Astrocyte (in vitro differentiated cells and primary cell): ENCODE measurements around the gene ATG13. TPM values are rescaled to one million over a fixed set of nuclear protein-coding genes. Genes with fewer than 3 reads are reported as not detected.

Source experiments
- DNase-seq: peaks from one replicate; pipeline ENCODE4 v3.0.0-alpha.2; 2010; ENCODE audit warnings: low read depth
- FAIRE-seq: peaks from 2 replicates; lab custom pipeline; 2011; peaks lifted over from hg19 to GRCh38; lab: Jason Lieb, UNC
- H2AFZ ChIP-seq: 2 replicates; pipeline ENCODE4 v1.6.0; 2012; ENCODE audit warnings: low read depth, low read length, inconsistent platforms
- H3K27ac ChIP-seq: 2 replicates; pipeline ENCODE4 v1.5.1; 2011; ENCODE audit warnings: low read depth, low read length, inconsistent platforms
- H3K27me3 ChIP-seq: 2 replicates; pipeline ENCODE4 v1.6.0; 2011; ENCODE audit warnings: low read length, inconsistent platforms; ENCODE audit not compliant: insufficient read depth
- H3K36me3 ChIP-seq: 2 replicates; pipeline ENCODE4 v1.5.1; 2011; ENCODE audit warnings: low read length, inconsistent platforms; ENCODE audit not compliant: insufficient read depth
- H3K4me1 ChIP-seq: 2 replicates; pipeline ENCODE4 v1.5.1; 2011; ENCODE audit warnings: low read length, inconsistent platforms; ENCODE audit not compliant: insufficient read depth
- H3K4me2 ChIP-seq: 2 replicates; pipeline ENCODE4 v1.6.0; 2012; ENCODE audit warnings: low read length, inconsistent platforms
- H3K4me3 ChIP-seq: 2 replicates; pipeline ENCODE4 v1.5.1; 2011; ENCODE audit warnings: low read depth, mild to moderate bottlenecking, low read length, inconsistent platforms; ENCODE audit not compliant: insufficient read depth
- H3K79me2 ChIP-seq: 2 replicates; pipeline ENCODE4 v1.6.0; 2012; ENCODE audit warnings: mild to moderate bottlenecking, low read length, inconsistent platforms; ENCODE audit not compliant: insufficient read depth
- H3K9ac ChIP-seq: 2 replicates; pipeline ENCODE4 v1.6.0; 2012; ENCODE audit warnings: mild to moderate bottlenecking, low read length, inconsistent platforms
- H3K9me3 ChIP-seq: 2 replicates; pipeline ENCODE4 v1.5.1; 2012; ENCODE audit warnings: low read depth, mild to moderate bottlenecking, low read length, inconsistent platforms; ENCODE audit not compliant: insufficient read depth
- H4K20me1 ChIP-seq: 2 replicates; pipeline ENCODE4 v1.6.0; 2012; ENCODE audit warnings: low read length, inconsistent platforms; ENCODE audit not compliant: insufficient read depth
- H3K27ac Mint-ChIP-seq: one replicate; pipeline ENCODE4 v1.8.0; 2021; ENCODE audit warnings: mild to moderate bottlenecking, mixed read lengths; ENCODE audit not compliant: unreplicated experiment
- H3K27me3 Mint-ChIP-seq: one replicate; pipeline ENCODE4 v1.8.0; 2021; ENCODE audit warnings: low read depth, mixed read lengths; ENCODE audit not compliant: unreplicated experiment
- H3K36me3 Mint-ChIP-seq: one replicate; pipeline ENCODE4 v1.8.0; 2021; ENCODE audit warnings: low read depth, mixed read lengths; ENCODE audit not compliant: unreplicated experiment
- H3K4me1 Mint-ChIP-seq: one replicate; pipeline ENCODE4 v1.8.0; 2021; ENCODE audit warnings: low read depth, mixed read lengths; ENCODE audit not compliant: unreplicated experiment
- H3K4me3 Mint-ChIP-seq: one replicate; pipeline ENCODE4 v1.8.0; 2021; ENCODE audit warnings: mild to moderate bottlenecking, moderate library complexity, mixed read lengths; ENCODE audit not compliant: unreplicated experiment
- H3K9me3 Mint-ChIP-seq: one replicate; pipeline ENCODE4 v1.8.0; 2021; ENCODE audit warnings: mild to moderate bottlenecking, mixed read lengths; ENCODE audit not compliant: unreplicated experiment
- EZH2 ChIP-seq: IDR thresholded peaks from 2 replicates; pipeline ENCODE4 v1.6.1; 2012; ENCODE audit warnings: mild to moderate bottlenecking, low read length, inconsistent platforms; ENCODE audit not compliant: insufficient read depth
- total RNA-seq: library from RNA; stranded (reverse); gene quantifications from 2 replicates; pipeline ENCODE4 v1.2.1, GENCODE V29; 2021
- TF ChIP-seq, protein P1 (sequence below): IDR thresholded peaks from 2 replicates; pipeline ENCODE4 v1.5.1; 2011; ENCODE audit warnings: low read depth, mild to moderate bottlenecking, inconsistent platforms, low read length, moderate library complexity; ENCODE audit not compliant: insufficient read depth

The ATG13 gene
- total RNA-seq, 1 donor from 2014 or later = 116 TPM

DNA sequence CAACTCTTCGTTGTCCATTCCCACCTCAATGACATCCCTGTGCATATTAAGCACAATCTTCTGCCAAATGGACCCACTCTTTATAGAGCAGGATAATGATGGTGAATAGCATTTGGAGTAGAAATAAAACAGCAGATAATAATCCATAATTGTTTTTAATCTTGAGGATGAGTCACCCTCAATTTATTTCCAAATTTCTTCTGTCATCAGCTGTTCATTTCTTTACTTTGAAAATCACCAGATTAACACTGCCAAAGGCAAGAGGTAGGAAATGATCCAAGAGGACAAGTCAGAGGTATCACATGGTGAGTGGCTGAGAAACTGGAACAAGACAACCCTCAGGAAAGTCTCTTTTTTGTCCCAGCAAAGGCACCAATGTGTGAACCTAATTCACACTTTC is 16.2 kb upstream of the ATG13 start:
- H3K36me3 Mint-ChIP-seq = peaks cover 4% of the 10 kb centered on the region
- H3K27me3 ChIP-seq = no peaks in the 10 kb centered on the region
- H3K27ac ChIP-seq = no peak overlapping the region
- no peaks in the 10 kb centered on the region for H3K9me3 ChIP-seq
- no peak overlapping the region for H3K27ac Mint-ChIP-seq
- H4K20me1 ChIP-seq = no peaks in the 10 kb centered on the region
- H3K4me2 ChIP-seq = no peak overlapping the region
- H3K4me1 ChIP-seq = peaks cover 6% of the 10 kb centered on the region
- H3K4me3 ChIP-seq = no peak overlapping the region
- TF ChIP-seq, protein P1, sequence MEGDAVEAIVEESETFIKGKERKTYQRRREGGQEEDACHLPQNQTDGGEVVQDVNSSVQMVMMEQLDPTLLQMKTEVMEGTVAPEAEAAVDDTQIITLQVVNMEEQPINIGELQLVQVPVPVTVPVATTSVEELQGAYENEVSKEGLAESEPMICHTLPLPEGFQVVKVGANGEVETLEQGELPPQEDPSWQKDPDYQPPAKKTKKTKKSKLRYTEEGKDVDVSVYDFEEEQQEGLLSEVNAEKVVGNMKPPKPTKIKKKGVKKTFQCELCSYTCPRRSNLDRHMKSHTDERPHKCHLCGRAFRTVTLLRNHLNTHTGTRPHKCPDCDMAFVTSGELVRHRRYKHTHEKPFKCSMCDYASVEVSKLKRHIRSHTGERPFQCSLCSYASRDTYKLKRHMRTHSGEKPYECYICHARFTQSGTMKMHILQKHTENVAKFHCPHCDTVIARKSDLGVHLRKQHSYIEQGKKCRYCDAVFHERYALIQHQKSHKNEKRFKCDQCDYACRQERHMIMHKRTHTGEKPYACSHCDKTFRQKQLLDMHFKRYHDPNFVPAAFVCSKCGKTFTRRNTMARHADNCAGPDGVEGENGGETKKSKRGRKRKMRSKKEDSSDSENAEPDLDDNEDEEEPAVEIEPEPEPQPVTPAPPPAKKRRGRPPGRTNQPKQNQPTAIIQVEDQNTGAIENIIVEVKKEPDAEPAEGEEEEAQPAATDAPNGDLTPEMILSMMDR = no peak
- no peak for TF ChIP-seq EZH2
- H3K9me3 Mint-ChIP-seq = no peaks in the 10 kb centered on the region
- no peak overlapping the region for H3K4me3 Mint-ChIP-seq
- no peak overlapping the region for H3K9ac ChIP-seq
- no peaks in the 10 kb centered on the region for H3K79me2 ChIP-seq
- H3K4me1 Mint-ChIP-seq = peaks cover 5% of the 10 kb centered on the region
- DNase-seq = no peak
- no peaks in the 10 kb centered on the region for H3K27me3 Mint-ChIP-seq
- no peak overlapping the region for H2AFZ ChIP-seq
- no peaks in the 10 kb centered on the region for H3K36me3 ChIP-seq
- FAIRE-seq = no peak

DNA sequence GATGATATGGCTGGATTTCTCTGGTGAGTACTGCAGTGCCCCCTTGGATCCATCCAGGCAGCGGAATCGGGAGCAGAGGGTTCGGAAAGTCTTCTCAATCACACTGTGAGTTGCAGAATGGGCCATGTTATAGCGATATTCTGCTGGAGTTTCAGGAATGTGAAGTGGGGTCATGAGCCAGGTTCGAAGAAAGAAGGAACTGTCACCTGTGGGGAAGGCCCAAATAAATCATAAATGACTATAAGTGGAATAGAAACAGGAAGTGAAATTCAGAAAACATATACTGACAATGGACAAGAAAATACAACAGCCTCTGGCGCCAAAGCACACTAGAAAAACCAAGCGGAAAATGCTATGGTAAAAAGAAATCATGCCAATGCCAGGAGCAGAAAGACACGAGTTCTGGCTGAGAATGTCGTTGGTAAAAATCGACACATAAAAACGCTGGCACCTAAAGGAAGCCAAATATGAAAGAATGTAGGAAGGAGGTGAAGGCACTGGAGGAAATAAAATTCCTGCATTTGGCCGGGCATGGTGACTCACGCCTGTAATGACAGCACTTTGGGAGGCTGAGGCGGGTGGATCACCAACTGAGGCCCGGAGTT is 13.5 kb upstream of the ATG13 start:
- Histone ChIP-seq H3K9ac (no peak overlapping the region), H3K4me2 (no peak overlapping the region), H3K9me3 (no peaks in the 10 kb centered on the region), H3K27me3 (no peaks in the 10 kb centered on the region), H3K4me1 (no peaks in the 10 kb centered on the region), H4K20me1 (no peaks in the 10 kb centered on the region), H3K27ac (no peak overlapping the region), H3K4me3 (no peak overlapping the region), H3K79me2 (no peaks in the 10 kb centered on the region), H2AFZ (no peak overlapping the region), H3K36me3 (no peaks in the 10 kb centered on the region)
- DNase-seq (no peak), FAIRE-seq (no peak)
- Mint-ChIP-seq H3K4me3 (no peak overlapping the region), H3K4me1 (no peaks in the 10 kb centered on the region), H3K9me3 (no peaks in the 10 kb centered on the region), H3K27me3 (no peaks in the 10 kb centered on the region), H3K36me3 (peaks cover 4% of the 10 kb centered on the region), H3K27ac (no peak overlapping the region)
- TF ChIP-seq EZH2 = no peak
- TF ChIP-seq, protein P1 = no peak

DNA sequence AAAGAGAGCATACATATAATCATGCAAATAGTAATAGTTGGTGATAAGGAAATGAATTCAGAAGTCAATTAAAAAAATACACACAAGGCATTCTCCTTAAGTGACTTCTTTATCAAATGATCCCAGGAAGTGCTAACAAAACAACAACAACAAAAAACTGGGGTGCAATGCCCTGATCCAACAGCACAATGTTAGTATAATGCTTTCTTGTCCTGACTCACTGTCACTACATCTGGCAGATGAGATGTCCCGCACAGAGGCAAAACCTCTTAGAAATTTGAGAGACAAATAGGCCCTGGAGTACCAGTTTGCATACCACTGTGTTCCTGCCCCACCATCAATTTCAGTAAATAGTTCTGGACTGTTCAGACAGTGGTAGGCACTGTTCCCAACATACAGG is 12.6 kb upstream of the ATG13 start:
- Histone ChIP-seq H3K79me2 (no peaks in the 10 kb centered on the region), H3K9ac (no peak overlapping the region), H3K4me2 (no peak overlapping the region), H3K27ac (no peak overlapping the region), H3K9me3 (no peaks in the 10 kb centered on the region), H3K36me3 (no peaks in the 10 kb centered on the region), H4K20me1 (no peaks in the 10 kb centered on the region), H3K4me1 (no peaks in the 10 kb centered on the region), H3K27me3 (no peaks in the 10 kb centered on the region), H3K4me3 (no peak overlapping the region), H2AFZ (no peak overlapping the region)
- Mint-ChIP-seq H3K4me3 (no peak overlapping the region), H3K9me3 (no peaks in the 10 kb centered on the region), H3K27ac (no peak overlapping the region), H3K4me1 (no peaks in the 10 kb centered on the region), H3K27me3 (no peaks in the 10 kb centered on the region), H3K36me3 (peaks cover 4% of the 10 kb centered on the region)
- FAIRE-seq = no peak
- DNase-seq = no peak
- no peak for TF ChIP-seq EZH2
- TF ChIP-seq, protein P1 = no peak
